ENCODE data around the gene GNMT.
"Not testable (repeated sequence)": the region's sequence is repeated elsewhere in the genome, so short reads cannot be mapped to it uniquely, and the experiment has no call there.

Gene GNMT

DNA sequence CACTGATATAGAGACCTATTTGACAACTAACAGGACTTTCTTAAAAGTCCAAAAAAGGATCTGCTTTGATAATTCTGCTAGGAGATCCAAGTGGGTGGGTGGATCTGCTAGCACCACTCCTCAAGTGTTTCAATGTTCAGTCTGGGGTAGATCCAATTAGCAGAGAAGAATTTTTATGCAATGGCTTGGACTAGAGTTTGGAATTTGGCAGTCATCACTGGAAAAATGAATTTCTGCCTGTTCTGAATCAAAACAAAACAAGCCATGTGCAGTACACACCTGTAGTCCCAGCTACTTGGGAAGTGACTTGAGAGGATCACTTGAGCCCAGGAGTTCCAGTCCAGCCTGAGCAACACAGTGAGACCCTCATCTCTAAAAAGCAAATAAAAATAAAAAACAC lies 12.6 kb upstream of the GNMT start:
- TF ChIP-seq, protein P1, sequence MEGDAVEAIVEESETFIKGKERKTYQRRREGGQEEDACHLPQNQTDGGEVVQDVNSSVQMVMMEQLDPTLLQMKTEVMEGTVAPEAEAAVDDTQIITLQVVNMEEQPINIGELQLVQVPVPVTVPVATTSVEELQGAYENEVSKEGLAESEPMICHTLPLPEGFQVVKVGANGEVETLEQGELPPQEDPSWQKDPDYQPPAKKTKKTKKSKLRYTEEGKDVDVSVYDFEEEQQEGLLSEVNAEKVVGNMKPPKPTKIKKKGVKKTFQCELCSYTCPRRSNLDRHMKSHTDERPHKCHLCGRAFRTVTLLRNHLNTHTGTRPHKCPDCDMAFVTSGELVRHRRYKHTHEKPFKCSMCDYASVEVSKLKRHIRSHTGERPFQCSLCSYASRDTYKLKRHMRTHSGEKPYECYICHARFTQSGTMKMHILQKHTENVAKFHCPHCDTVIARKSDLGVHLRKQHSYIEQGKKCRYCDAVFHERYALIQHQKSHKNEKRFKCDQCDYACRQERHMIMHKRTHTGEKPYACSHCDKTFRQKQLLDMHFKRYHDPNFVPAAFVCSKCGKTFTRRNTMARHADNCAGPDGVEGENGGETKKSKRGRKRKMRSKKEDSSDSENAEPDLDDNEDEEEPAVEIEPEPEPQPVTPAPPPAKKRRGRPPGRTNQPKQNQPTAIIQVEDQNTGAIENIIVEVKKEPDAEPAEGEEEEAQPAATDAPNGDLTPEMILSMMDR (IDR thresholded peaks at IDR 0.05; ENCODE audit: extremely low read depth, missing control alignments) = no peak

DNA sequence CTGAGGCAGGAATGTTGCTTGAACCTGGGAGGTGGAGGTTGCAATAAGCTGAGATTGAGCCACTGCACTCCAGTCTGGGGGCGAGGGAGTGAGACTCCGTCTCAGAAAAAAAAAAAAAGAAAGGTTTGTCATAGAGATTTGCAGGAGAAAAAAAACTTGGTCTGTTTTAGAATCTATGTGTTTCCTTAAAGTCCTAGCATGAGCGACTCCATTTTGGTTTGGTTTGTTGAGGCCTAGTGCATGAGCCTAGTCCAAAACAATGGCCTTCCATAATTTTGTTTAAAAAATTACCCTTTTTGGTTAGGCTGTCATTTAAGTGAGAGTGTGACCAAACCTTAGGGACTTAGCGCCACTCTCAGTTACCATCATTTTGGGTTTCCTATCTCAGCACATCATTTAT lies 8.2 kb upstream of the GNMT start:
- TF ChIP-seq, protein P1 (IDR thresholded peaks at IDR 0.05; ENCODE audit: extremely low read depth, missing control alignments) = no peak
- DNase-seq (ENCODE audit: low spot score) = no peak

More for the DNA sequence above, 12.6 kb upstream of the GNMT start:
- DNase-seq (ENCODE audit: low spot score) = no peak

DNA sequence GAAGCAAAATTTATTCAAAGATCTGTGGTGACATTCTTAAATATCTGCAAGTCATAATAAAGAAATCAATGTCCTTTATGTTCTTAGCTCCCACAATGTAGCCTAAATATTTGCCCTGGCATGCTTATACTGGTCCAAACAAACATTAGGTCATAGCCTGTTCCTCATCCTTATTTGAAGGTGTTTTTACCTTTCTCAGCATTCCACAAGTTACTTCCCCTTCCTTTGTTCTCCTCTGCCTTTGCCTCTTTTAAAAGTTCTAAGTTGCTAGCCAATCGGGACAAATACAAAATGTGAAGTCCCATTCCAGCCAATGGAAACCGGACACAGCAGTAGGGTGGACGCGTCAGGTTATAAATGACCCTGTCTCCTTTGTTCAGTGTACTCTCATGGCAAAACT lies 6.1 kb upstream of the GNMT start:
- not testable (repeated sequence) for DNase-seq (ENCODE audit: low spot score)

DNA sequence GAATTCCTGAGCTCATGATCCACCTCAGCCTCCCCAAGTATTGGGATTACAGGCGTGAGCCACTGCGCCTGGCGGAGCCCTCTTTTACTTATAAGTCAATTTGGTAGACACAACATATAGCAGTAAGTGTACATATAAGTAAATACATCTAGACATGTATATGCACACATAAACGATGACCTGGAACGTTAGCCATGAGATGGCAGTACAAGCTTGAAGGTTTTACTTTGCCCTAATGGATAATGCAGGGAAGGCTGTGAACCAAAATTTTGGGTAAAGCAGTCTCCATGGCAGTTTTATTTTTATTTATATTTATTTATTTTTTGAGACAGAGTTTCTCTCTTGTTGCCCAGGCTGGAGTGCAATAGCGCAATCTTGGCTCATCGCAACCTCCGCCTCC lies 2.4 kb upstream of the GNMT start:
- TF ChIP-seq, protein P1 (IDR thresholded peaks at IDR 0.05; ENCODE audit: extremely low read depth, missing control alignments) = no peak

DNA sequence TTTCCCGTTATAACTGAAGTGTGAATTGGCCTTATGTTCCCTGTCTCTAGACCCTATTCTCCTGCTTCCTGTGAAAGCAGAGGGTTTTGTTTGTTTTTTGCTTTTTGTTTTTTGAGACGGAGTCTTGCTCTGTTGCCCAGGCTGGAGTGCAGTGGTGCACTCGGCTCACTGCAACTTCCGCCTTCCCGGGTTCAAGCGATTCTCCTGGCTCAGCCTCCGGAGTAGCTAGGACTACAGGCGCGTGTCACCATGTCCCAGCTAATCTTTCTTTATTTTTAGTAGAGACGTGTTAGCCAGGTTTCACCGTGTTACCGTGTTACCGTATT lies 674 bp upstream of the GNMT start:
- TF ChIP-seq, protein P1 (IDR thresholded peaks at IDR 0.05; ENCODE audit: extremely low read depth, missing control alignments) = no peak
- no peak for DNase-seq (ENCODE audit: low spot score)

More for the DNA sequence above, 2.4 kb upstream of the GNMT start:
- DNase-seq (ENCODE audit: low spot score) = no peak

DNA sequence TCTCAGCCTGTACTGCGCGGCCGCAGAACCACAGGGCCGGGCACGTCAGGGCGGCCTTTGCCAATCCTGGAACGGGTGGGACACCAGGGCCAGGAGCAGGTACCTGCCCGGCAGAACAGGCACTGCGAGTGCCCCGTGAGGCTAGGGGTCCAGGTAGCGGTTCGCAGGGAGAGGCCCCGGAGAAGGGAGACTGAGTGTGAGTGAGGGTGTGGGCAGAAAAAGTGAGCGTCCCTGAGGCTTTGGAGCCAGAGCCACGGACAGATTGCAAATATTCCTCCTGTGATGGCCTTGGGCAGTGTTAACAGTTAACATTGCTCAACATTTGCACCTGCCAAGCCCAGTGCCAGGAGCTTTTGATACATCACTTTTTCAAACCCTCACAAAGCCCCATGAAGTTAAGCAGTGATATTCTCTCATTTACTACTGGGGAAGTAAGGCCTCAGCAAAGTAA lies 491 bp downstream of the GNMT start:
- DNase-seq (ENCODE audit: low spot score) = no peak
- TF ChIP-seq, protein P1 (IDR thresholded peaks at IDR 0.05; ENCODE audit: extremely low read depth, missing control alignments) = no peak

DNA sequence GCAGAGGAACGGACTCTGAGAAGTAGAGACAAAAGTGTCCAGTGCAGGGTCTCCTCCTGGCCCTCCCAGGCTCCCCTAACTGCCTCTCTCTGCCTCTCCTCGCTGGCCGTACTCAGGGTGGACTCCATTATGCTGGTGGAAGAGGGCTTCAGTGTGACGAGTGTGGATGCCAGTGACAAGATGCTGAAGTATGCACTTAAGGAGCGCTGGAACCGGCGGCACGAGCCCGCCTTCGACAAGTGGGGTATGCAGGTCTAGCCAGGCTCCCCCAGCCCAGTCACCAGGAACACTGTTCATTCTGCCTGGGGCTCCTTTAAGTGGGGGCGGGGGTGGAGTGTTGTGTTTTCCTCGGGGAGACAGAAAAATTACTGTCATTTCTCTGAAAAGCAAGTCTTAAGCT lies 1.5 kb downstream of the GNMT start:
- DNase-seq (ENCODE audit: low spot score) = no peak
- TF ChIP-seq, protein P1 (IDR thresholded peaks at IDR 0.05; ENCODE audit: extremely low read depth, missing control alignments) = no peak

DNA sequence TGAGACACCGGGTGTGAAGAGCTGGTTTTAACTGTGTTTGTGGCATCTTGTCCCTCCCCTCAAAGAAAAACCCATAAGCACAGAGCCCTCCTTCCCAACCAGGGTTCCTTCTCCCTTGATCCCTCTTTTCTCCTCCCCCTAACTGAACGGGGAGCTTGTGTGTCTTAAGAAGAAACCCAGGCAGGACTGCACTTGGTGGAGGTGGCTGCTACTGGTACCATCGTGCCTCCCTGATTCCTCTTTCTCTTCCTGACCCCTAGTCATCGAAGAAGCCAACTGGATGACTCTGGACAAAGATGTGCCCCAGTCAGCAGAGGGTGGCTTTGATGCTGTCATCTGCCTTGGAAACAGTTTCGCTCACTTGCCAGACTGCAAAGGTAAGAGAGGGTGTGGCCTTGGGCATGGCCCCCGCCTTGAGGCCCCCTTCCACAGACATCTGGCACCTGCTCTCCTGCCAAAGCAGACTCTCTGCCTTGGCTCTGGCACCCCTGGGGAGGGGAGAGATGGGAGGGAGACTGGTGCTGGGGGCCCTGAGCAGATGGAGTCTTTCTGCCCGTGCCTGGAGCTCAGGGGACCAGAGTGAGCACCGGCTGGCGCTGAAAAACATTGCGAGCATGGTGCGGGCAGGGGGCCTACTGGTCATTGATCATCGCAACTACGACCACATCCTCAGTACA lies 2.1 kb downstream of the GNMT start:
- DNase-seq (ENCODE audit: low spot score) = no peak
- TF ChIP-seq, protein P1 (IDR thresholded peaks at IDR 0.05; ENCODE audit: extremely low read depth, missing control alignments) = no peak

Data from GM20000 (cell line).